ENCODE measurements around the gene DUSP18. TPM values are rescaled to one million over a fixed set of nuclear protein-coding genes. Genes with fewer than 3 reads are reported as not detected.
A peak's percentile ranks its signal among the peaks of the same experiment; 100 is the strongest.
"Not testable (repeated sequence)": the region's sequence is repeated elsewhere in the genome, so short reads cannot be mapped to it uniquely, and the experiment has no call there.

Gene DUSP18
- total RNA-seq, 4 donors from 2014 or later: 6.2 to 10.6 (median 8.2) TPM

- H3K4me3 ChIP-seq (ENCODE audit: low read depth, poor library complexity, severe bottlenecking): no peak overlapping the region
- TF ChIP-seq CTCF (IDR thresholded peaks at IDR 0.05) (peak in 2 of 3 donors; percentile 54 to 98), POLR2A (IDR thresholded peaks at IDR 0.05) (no peak)
- WGBS, 2 donors: 0 to 4% methylated on average over 10 to 22 of the region's 29 CpGs
- intact Hi-C loops (cut with DNase I; ENCODE audit: low total_unique reads): loop anchor here (2.0 to 10.0 kb wide), 3 partner anchors 120 to 510 kb away; partner anchors contain the start of gene PLA2G3
- DNase-seq (ENCODE audit: low spot score in 2 of 2): peak; percentile 86 to 98
These were observed 33.0 kb downstream of the DUSP18 start for GRCh38 chr22:30634471-30635233.

- intact Hi-C loops (cut with DNase I; ENCODE audit: low total_unique reads): loop anchor here (10.0 kb wide), 2 partner anchors 293 to 513 kb away; partner anchors contain the start of gene PLA2G3
- DNase-seq (ENCODE audit: low spot score in 2 of 2); H3K4me3 ChIP-seq (ENCODE audit: low read depth, poor library complexity, severe bottlenecking): not testable (repeated sequence)
- 94 to 100% methylated on average over 1 to 26 of the region's 31 CpGs for WGBS, 2 donors
These were observed 36.2 kb downstream of the DUSP18 start for GRCh38 chr22:30631469-30631868.

- TF ChIP-seq POLR2A (IDR thresholded peaks at IDR 0.05) (no peak), CTCF (IDR thresholded peaks at IDR 0.05) (no peak)
- intact Hi-C loops (cut with DNase I; ENCODE audit: low total_unique reads): no loop called here
- no peak overlapping the region for H3K4me3 ChIP-seq (ENCODE audit: low read depth, poor library complexity, severe bottlenecking)
- no peak for DNase-seq (ENCODE audit: low spot score in 2 of 2)
- 82 to 91% methylated on average over 4 of the region's 4 CpGs for WGBS, 2 donors
These were observed 39.2 kb downstream of the DUSP18 start for GRCh38 chr22:30628491-30628890.

- WGBS, 2 donors: 91 to 92% methylated on average over 5 of the region's 5 CpGs
- TF ChIP-seq POLR2A (IDR thresholded peaks at IDR 0.05): no peak
- TF ChIP-seq CTCF (IDR thresholded peaks at IDR 0.05): no peak
- intact Hi-C loops (cut with DNase I; ENCODE audit: low total_unique reads): no loop called here
- no peak overlapping the region for H3K4me3 ChIP-seq (ENCODE audit: low read depth, poor library complexity, severe bottlenecking)
- DNase-seq (ENCODE audit: low spot score in 2 of 2): no peak
These were observed 40.2 kb downstream of the DUSP18 start for GRCh38 chr22:30627471-30627870.

- no peak for TF ChIP-seq CTCF (IDR thresholded peaks at IDR 0.05)
- 91 to 92% methylated on average over 5 of the region's 5 CpGs for WGBS, 2 donors
- no peak for DNase-seq (ENCODE audit: low spot score in 2 of 2)
- intact Hi-C loops (cut with DNase I; ENCODE audit: low total_unique reads): no loop called here
- H3K4me3 ChIP-seq (ENCODE audit: low read depth, poor library complexity, severe bottlenecking): no peak overlapping the region
These were observed 41.3 kb downstream of the DUSP18 start for GRCh38 chr22:30626413-30626812.

GRCh38 chr22:30619909-30620308 lies 47.8 kb downstream of the DUSP18 start:
- 92% methylated on average over 6 of the region's 6 CpGs for WGBS, 2 donors
- intact Hi-C loops (cut with DNase I; ENCODE audit: low total_unique reads); H3K4me3 ChIP-seq (ENCODE audit: low read depth, poor library complexity, severe bottlenecking); DNase-seq (ENCODE audit: low spot score in 2 of 2): not testable (repeated sequence)

GRCh38 chr22:30617819-30618218 lies 49.9 kb downstream of the DUSP18 start:
- no peak for DNase-seq (ENCODE audit: low spot score in 2 of 2)
- no peak for TF ChIP-seq POLR2A (IDR thresholded peaks at IDR 0.05)
- no peak for TF ChIP-seq CTCF (IDR thresholded peaks at IDR 0.05)
- no peak overlapping the region for H3K4me3 ChIP-seq (ENCODE audit: low read depth, poor library complexity, severe bottlenecking)
- WGBS, 2 donors: 91 to 93% methylated on average over 6 of the region's 6 CpGs
- intact Hi-C loops (cut with DNase I; ENCODE audit: low total_unique reads): no loop called here

Measured in lower leg skin (tissue), 4 donors.